ENCODE data around the gene CHM. TPM values are rescaled to one million over a fixed set of nuclear protein-coding genes. Genes with fewer than 3 reads are reported as not detected.
A peak's percentile ranks its signal among the peaks of the same experiment; 100 is the strongest.
"Not testable (repeated sequence)": the region's sequence is repeated elsewhere in the genome, so short reads cannot be mapped to it uniquely, and the experiment has no call there.

Gene CHM
- total RNA-seq, 1 experiment from 2014 or later = 30.4 TPM

DNA sequence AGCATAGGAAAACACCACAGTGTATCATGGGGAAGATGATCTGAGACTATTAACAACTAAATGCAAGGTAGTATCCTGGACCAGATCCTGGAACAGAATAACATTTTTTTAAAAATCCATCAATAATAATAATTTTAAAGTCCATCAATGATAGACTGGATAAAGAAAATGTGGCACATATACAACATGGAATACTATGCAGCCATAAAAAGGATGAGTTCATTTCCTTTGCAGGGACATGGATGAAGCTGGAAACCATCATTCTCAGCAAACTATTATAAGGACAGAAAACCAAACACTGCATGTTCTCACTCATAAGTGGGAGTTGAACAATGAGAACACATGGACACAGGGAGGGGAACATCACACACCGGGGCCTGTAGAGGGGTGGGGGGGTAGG is 37.6 kb downstream of the CHM start:
- in situ Hi-C loops (cut with HindIII; ENCODE audit: low pct_unique_long_range_greater_than_20kb, low sequenced_read_pairs); DNase-seq (ENCODE audit: low read depth, low spot score): not testable (repeated sequence)

DNA sequence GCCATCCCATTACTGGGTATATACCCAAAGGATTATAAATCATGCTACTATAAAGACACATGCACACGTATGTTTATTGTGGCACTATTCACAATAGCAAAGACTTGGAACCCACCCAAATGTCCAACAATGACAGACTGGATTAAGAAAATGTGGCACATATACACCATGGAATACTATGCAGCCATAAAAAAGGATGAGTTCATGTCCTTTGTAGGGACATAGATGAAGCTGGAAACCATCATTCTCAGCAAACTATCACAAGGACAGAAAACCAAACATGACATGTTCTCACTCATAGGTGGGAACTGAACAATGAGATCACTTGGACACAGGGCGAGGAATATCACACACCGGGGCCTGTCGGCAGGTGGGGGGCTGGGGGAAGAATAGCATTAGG is 39.5 kb downstream of the CHM start:
- DNase-seq (ENCODE audit: low read depth, low spot score); in situ Hi-C loops (cut with HindIII; ENCODE audit: low pct_unique_long_range_greater_than_20kb, low sequenced_read_pairs): not testable (repeated sequence)

- in situ Hi-C loops (cut with HindIII; ENCODE audit: low pct_unique_long_range_greater_than_20kb, low sequenced_read_pairs) = no loop called here
- DNase-seq (ENCODE audit: low read depth, low spot score) = no peak
These were observed 45.1 kb downstream of the CHM start for GRCh38 chrX:86002076-86002896.

DNA sequence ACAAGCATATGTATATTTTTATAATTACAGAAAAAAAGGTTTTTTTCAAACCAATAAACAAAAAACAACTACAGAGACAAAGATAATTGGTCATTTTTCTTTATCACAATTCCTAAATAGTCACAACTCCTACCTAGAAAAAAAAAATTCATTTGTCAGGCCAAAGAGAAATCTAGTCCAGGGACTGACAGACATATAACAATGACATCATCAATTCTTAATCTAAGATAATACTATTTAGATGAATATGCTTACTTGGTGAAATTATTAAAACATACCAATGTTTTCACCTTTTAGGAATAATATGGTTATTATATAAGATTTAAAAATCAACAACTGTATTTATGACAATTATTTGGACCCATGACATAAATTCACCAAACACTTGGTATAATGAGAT is 48.4 kb downstream of the CHM start:
- no peak for DNase-seq (ENCODE audit: low read depth, low spot score)
- in situ Hi-C loops (cut with HindIII; ENCODE audit: low pct_unique_long_range_greater_than_20kb, low sequenced_read_pairs) = no loop called here

DNA sequence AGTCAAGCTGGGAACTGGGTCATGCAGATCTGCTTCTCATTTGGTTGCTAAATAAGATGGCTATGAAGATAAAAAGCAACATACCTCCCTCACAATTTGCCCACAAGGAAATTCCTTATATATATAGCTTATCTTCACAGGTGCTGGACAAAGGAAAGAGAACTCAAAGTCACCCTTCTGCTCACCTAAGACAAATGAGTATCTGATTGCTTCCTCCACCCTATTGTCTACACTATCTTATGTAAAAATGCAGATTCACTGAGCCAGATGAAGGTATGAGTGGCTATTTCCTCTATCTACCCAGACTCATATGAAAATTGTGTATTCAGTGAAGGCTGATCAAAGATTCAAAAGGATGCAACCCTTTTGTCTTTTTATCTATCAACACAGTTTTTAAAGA is 50.8 kb downstream of the CHM start:
- DNase-seq (ENCODE audit: low read depth, low spot score) = no peak
- in situ Hi-C loops (cut with HindIII; ENCODE audit: low pct_unique_long_range_greater_than_20kb, low sequenced_read_pairs) = no loop called here

- in situ Hi-C loops (cut with HindIII; ENCODE audit: low pct_unique_long_range_greater_than_20kb, low sequenced_read_pairs) = no loop called here
- DNase-seq (ENCODE audit: low read depth, low spot score) = peak; percentile 41
These were observed 51.7 kb downstream of the CHM start for GRCh38 chrX:85995641-85996040.

DNA sequence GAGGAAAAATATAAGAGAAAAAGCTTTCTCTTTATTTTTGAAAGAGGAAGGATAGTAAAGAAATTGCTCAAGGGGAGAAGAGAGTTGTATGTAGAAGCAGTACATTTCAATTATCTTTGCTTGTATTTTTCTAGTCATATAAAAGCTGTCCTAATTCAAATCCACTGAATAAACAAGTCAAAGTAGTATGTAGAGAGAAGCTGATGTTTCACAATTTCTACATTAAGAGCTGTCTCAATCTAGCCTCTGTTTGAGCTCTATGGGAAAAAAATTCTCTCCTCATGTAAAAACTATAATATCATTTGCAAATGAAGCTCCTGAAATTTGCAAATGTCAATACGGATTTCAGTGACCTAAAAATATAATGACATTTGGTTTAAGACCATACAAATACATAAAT is 52.6 kb downstream of the CHM start:
- DNase-seq (ENCODE audit: low read depth, low spot score) = no peak
- in situ Hi-C loops (cut with HindIII; ENCODE audit: low pct_unique_long_range_greater_than_20kb, low sequenced_read_pairs) = no loop called here

DNA sequence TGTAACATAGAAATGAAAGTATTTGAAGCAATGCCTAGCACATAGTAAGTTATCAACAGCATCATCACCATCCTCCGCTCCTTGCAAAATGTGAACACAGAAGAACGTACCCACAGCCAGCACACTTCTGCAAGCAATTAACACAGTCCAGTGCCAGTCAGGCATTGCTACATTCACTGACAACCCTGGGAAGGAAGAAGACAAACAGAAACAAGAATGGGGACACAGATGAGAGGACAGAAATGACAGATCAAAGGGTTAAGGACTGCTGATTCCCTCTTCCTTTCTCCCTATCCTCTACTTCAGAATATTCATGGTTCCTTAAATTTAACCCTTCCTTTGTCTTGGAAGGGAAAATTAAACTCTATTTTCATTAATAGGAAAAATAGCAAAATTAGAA is 53.1 kb downstream of the CHM start:
- in situ Hi-C loops (cut with HindIII; ENCODE audit: low pct_unique_long_range_greater_than_20kb, low sequenced_read_pairs) = no loop called here
- DNase-seq (ENCODE audit: low read depth, low spot score) = no peak

- DNase-seq (ENCODE audit: low read depth, low spot score) = no peak
- in situ Hi-C loops (cut with HindIII; ENCODE audit: low pct_unique_long_range_greater_than_20kb, low sequenced_read_pairs) = no loop called here
These were observed 53.7 kb downstream of the CHM start for GRCh38 chrX:85993539-85994197.

GRCh38 chrX:85992811-85993229 is 54.5 kb downstream of the CHM start:
- no peak for DNase-seq (ENCODE audit: low read depth, low spot score)

GRCh38 chrX:85988353-85988752 is 59.0 kb downstream of the CHM start:
- in situ Hi-C loops (cut with HindIII; ENCODE audit: low pct_unique_long_range_greater_than_20kb, low sequenced_read_pairs) = no loop called here
- DNase-seq (ENCODE audit: low read depth, low spot score) = no peak

More at GRCh38 chrX:85992811-85993229, 54.5 kb downstream of the CHM start:
- in situ Hi-C loops (cut with HindIII; ENCODE audit: low pct_unique_long_range_greater_than_20kb, low sequenced_read_pairs) = no loop called here

GRCh38 chrX:85980286-85980685 is 67.1 kb downstream of the CHM start:
- in situ Hi-C loops (cut with HindIII; ENCODE audit: low pct_unique_long_range_greater_than_20kb, low sequenced_read_pairs) = no loop called here
- DNase-seq (ENCODE audit: low read depth, low spot score) = no peak

DNA sequence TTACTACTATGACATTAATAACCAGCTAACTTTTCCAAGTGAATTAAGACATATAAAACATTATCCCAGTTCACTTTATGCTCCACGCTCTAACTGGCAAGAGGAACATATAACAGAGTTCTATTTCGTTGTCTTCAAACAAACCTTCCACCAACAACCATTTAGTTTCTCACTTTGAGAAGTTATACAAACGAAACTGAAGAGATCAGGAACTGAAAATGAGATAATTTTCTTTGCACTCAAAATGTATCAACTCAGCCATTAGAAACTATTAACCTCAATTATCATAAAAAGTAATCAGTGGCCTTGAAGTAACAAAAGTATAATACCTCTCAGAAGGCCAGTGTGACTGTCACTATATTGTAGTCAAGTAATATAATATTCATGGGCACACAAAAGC is 70.1 kb downstream of the CHM start:
- in situ Hi-C loops (cut with HindIII; ENCODE audit: low pct_unique_long_range_greater_than_20kb, low sequenced_read_pairs) = no loop called here
- no peak for DNase-seq (ENCODE audit: low read depth, low spot score)

GRCh38 chrX:85972351-85972750 is 75.0 kb downstream of the CHM start:
- in situ Hi-C loops (cut with HindIII; ENCODE audit: low pct_unique_long_range_greater_than_20kb, low sequenced_read_pairs); DNase-seq (ENCODE audit: low read depth, low spot score): not testable (repeated sequence)

DNA sequence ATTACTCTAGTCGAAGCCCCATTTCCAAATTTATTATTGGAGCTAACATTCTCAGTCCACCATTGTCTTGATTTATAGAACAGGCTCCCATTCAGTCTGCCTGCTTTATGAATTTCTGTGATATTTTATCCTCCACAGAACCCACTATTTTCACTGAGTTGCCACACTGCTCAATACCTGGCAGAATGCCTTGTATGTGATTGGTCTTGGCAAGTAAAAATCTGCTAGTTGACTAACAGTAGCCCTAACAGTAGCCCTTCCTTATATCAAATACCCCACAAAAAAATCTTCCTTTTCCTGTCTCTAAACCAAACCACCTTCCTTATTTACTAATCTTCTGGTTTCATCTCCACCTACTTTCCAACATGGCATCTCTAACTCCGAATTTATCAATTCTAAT is 82.6 kb downstream of the CHM start:
- DNase-seq (ENCODE audit: low read depth, low spot score) = no peak
- in situ Hi-C loops (cut with HindIII; ENCODE audit: low pct_unique_long_range_greater_than_20kb, low sequenced_read_pairs) = no loop called here

- in situ Hi-C loops (cut with HindIII; ENCODE audit: low pct_unique_long_range_greater_than_20kb, low sequenced_read_pairs) = no loop called here
- DNase-seq (ENCODE audit: low read depth, low spot score) = no peak
These were observed 83.6 kb downstream of the CHM start for GRCh38 chrX:85963736-85964135.

DNA sequence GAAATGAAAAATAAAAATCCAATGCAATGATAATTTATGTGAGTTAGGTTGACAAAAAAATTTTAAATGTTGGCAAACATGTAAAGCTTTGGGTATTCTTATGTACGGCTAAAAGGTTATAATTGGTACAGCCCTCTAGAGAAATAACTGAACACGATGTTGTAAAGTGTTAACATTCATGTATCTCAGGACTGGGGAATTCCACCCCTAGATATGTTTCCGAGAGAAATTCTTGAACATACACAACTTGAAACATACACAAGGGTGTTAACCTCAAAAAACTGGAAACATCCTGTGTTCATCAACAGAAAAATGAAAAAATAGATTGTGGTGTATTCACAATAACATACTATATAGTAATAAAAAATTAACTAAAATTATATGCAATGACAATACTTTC is 91.8 kb downstream of the CHM start:
- no peak for DNase-seq (ENCODE audit: low read depth, low spot score)
- in situ Hi-C loops (cut with HindIII; ENCODE audit: low pct_unique_long_range_greater_than_20kb, low sequenced_read_pairs) = no loop called here

DNA sequence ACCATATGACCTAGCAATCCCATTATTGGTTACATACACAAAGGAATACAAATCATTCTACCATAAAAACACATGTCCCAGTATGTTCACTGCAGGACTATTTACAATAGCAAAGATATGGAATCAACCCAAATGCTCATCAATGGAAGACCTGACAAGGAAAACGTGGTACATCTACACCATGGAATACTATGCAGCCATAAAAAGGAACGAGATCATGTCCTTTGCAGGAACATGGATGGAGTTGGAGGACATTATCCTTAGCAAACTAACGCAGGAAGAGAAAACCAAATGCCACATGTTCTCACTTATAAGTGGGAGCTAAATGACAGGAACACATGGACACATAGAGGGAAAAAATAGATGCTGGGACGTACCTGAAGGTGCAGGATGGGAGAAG is 102.6 kb downstream of the CHM start:
- in situ Hi-C loops (cut with HindIII; ENCODE audit: low pct_unique_long_range_greater_than_20kb, low sequenced_read_pairs); DNase-seq (ENCODE audit: low read depth, low spot score): not testable (repeated sequence)

DNA sequence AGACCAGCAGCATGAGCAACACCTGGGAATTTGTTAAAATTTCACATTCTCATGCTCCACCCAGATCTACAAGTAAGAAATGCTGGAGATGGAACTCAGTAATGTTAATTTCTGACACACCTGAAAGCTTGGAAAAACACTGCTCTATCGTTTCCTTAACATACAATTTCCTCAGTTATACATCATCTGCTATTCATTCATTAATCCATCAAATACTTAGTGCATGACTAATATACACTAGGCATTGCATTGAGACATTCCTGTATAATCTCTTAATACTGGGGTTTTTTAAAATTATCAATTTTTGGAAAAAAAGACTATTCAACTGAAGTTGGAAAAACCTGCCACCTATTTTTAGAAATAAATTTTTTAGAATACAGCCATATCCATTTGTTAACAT is 106.1 kb downstream of the CHM start:
- in situ Hi-C loops (cut with HindIII; ENCODE audit: low pct_unique_long_range_greater_than_20kb, low sequenced_read_pairs) = no loop called here
- no peak for DNase-seq (ENCODE audit: low read depth, low spot score)
